Nephron progenitor cell (in vitro differentiated cells): ENCODE results near the gene PIK3CD.

Experiments used
- DNase-seq: peaks from one replicate; pipeline ENCODE4 v3.0.0; 2021
- H3K27ac Mint-ChIP-seq: 2 replicates; pipeline ENCODE4 v1.8.0; 2021; ENCODE audit warnings: mild to moderate bottlenecking, moderate library complexity, mixed read lengths
- H3K27me3 Mint-ChIP-seq: 2 replicates; pipeline ENCODE4 v1.8.0; 2021; ENCODE audit warnings: mild to moderate bottlenecking, low read depth, mixed read lengths; ENCODE audit not compliant: poor library complexity
- H3K36me3 Mint-ChIP-seq: 2 replicates; pipeline ENCODE4 v1.8.0; 2021; ENCODE audit warnings: low read depth, mixed read lengths
- H3K4me1 Mint-ChIP-seq: 2 replicates; pipeline ENCODE4 v1.8.0; 2021; ENCODE audit warnings: mixed read lengths
- H3K4me3 Mint-ChIP-seq: 2 replicates; pipeline ENCODE4 v1.8.0; 2021; ENCODE audit warnings: mild to moderate bottlenecking, moderate library complexity, mixed read lengths
- H3K9me3 Mint-ChIP-seq: 2 replicates; pipeline ENCODE4 v1.8.0; 2021; ENCODE audit warnings: mild to moderate bottlenecking, moderate library complexity, mixed read lengths
- TF ChIP-seq, protein P1 (sequence below): fragments of 200-600 bp; sonication (generic); IDR thresholded peaks from 2 replicates; pipeline ENCODE4 v1.5.0; 2021; ENCODE audit warnings: antibody characterized with exemption

The PIK3CD gene

DNA sequence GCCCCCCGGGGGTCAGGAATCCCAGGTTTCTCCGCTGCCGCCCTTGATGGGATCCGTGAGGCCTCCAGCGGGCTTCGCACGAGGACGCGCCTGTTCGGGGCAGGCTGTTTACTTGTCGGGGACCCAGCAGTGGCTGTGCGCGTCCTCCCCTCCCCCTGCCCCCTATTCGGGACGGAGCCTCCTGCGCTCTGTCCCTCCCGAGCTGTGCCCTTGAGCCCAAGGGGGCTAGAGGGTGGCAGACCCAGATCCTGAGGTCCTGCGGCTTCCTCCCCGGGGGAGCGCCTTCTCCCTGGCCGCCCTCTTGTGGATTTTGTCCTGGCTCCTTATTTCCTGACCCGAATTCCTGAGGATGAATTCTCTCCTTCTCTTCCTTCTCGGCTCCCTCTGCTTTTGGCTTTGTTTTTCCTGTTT, 38.4 kb downstream of the PIK3CD start:
- Mint-ChIP-seq H3K9me3 (no peaks in the 10 kb centered on the region), H3K4me3 (peak overlapping the region; percentile 88), H3K36me3 (no peaks in the 10 kb centered on the region), H3K4me1 (peaks cover 12% of the 10 kb centered on the region), H3K27me3 (peaks cover 83% of the 10 kb centered on the region), H3K27ac (no peak overlapping the region)
- DNase-seq: peak; percentile 51
- TF ChIP-seq, protein P1, sequence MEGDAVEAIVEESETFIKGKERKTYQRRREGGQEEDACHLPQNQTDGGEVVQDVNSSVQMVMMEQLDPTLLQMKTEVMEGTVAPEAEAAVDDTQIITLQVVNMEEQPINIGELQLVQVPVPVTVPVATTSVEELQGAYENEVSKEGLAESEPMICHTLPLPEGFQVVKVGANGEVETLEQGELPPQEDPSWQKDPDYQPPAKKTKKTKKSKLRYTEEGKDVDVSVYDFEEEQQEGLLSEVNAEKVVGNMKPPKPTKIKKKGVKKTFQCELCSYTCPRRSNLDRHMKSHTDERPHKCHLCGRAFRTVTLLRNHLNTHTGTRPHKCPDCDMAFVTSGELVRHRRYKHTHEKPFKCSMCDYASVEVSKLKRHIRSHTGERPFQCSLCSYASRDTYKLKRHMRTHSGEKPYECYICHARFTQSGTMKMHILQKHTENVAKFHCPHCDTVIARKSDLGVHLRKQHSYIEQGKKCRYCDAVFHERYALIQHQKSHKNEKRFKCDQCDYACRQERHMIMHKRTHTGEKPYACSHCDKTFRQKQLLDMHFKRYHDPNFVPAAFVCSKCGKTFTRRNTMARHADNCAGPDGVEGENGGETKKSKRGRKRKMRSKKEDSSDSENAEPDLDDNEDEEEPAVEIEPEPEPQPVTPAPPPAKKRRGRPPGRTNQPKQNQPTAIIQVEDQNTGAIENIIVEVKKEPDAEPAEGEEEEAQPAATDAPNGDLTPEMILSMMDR: no peak

DNA sequence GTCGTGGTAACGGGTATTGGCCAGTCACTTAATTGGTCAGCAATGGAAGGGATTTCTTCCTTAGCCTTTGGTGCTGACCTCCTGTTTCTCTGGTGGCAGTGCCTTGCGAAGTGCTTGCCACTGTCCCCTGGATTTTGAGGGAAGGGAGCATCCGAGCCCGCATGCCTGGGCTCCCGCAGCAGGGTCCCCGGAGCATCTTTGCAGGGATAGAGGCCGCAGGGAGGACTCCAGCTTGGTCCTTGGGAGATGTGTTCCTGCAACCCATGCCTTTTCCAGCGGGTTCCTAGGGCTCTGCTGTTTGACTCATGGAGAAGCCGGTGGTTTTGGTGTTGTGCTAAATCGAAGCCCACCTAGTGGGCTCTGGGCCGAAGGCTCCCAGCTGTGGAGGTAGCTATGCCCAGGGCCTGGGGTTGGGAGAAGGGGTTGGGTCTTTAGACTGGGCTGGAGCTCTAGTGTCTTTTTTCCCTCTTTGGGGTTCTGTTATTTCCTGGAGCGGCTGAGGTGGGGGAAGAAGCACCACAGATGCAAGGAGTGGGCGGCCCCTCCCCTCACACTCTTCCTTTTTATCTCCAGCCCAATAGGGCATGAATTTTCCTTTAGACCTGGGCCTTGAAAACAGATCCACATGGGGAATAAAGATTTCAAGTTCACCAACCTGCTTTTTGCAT, 39.0 kb downstream of the PIK3CD start:
- Mint-ChIP-seq H3K9me3 (no peaks in the 10 kb centered on the region), H3K27ac (no peak overlapping the region), H3K4me1 (peaks cover 12% of the 10 kb centered on the region), H3K4me3 (peak overlapping the region; percentile 88), H3K36me3 (no peaks in the 10 kb centered on the region), H3K27me3 (peaks cover 82% of the 10 kb centered on the region)
- DNase-seq: no peak
- TF ChIP-seq, protein P1: no peak

DNA sequence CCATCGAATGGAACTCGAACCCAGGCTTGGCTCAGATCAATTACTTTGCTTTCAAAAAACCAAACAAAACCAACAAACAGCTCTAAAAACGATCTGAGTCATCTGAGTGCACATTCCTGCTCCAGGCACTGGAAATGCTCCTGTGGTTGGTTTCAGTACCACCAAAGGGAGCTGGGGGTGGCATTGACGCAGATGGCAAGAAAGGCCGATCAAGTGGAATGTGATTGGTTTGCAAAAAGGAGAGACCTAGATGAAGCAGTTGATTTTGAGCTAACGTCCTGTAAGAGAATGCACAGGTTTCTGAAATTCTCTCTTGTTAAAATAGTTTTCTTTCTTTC, 39.5 kb downstream of the PIK3CD start:
- no peak for DNase-seq
- peak overlapping the region; percentile 1 for H3K4me3 Mint-ChIP-seq
- H3K36me3 Mint-ChIP-seq: no peaks in the 10 kb centered on the region
- TF ChIP-seq, protein P1: no peak
- no peaks in the 10 kb centered on the region for H3K9me3 Mint-ChIP-seq
- H3K4me1 Mint-ChIP-seq: peaks cover 12% of the 10 kb centered on the region
- peaks cover 77% of the 10 kb centered on the region for H3K27me3 Mint-ChIP-seq
- no peak overlapping the region for H3K27ac Mint-ChIP-seq

DNA sequence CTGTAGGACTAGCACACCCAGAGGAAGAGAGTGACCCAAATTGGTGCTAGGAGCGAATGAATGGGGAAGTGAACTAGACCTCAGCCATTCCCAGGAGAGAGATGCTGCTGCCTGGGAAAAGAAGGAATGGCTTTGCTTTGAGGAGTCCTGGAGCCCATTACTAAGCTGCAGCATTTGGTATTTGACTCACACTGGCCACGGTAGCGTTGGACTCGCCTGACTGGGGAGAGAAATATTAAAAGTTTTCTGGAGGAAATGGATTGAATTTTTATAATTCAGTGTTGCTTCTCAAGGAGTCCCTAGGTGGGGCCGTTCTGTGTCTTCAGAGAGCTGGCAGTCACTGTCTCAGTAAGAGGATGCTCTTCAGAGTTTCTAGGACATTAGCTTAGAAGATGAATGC, 40.2 kb downstream of the PIK3CD start:
- Mint-ChIP-seq H3K4me3 (no peak overlapping the region), H3K4me1 (peaks cover 12% of the 10 kb centered on the region), H3K36me3 (no peaks in the 10 kb centered on the region), H3K27ac (no peak overlapping the region), H3K27me3 (peaks cover 70% of the 10 kb centered on the region), H3K9me3 (no peaks in the 10 kb centered on the region)
- no peak for DNase-seq
- TF ChIP-seq, protein P1: no peak

DNA sequence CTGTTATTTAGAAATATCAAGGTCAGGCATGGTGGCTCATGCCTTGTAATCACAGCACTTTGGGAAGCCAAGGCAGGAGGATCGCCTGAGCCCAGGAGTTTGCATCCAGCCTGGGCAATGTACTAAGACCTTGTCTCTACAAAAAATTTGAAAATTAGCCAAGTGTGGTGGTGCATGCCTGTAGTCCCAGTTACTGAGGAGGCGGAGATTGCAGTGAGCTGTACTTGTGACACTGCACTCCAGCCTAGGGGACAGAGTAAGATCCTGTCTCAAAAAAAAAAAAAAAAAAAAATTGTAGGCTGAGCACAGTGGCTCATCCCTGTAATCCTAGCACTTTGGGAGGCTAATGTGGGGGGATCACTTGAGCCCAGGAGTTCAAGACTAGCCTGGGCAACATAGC, 45.3 kb downstream of the PIK3CD start:
- Mint-ChIP-seq H3K4me3 (no peak overlapping the region), H3K9me3 (no peaks in the 10 kb centered on the region), H3K36me3 (no peaks in the 10 kb centered on the region), H3K27me3 (peaks cover 33% of the 10 kb centered on the region), H3K27ac (no peak overlapping the region), H3K4me1 (peaks cover 18% of the 10 kb centered on the region)
- no peak for DNase-seq
- TF ChIP-seq, protein P1: no peak

DNA sequence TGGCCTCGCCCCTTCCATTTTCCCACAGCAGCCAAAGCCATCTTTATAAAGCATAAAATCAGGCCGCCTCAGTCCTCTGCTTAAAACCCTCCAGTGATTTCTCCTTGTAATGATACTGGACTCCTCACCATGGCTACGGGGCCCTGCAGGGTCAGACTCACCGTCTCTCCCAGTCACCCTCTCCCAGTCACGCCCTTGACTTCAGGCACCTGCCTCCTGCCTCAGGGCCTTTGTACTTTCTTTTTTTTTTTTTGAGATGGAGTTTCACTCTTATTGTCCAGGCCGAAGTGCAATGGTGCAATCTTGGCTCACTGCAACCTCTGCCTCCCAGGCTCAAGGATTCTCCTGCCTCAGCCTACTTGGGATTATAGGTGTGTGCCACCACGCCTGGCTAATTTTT, 47.8 kb downstream of the PIK3CD start:
- H3K9me3 Mint-ChIP-seq: peaks cover 8% of the 10 kb centered on the region
- DNase-seq: no peak
- TF ChIP-seq, protein P1: no peak

More for the DNA sequence above, 47.8 kb downstream of the PIK3CD start:
- no peaks in the 10 kb centered on the region for H3K36me3 Mint-ChIP-seq
- H3K4me3 Mint-ChIP-seq: no peak overlapping the region
- H3K27me3 Mint-ChIP-seq: peaks cover 10% of the 10 kb centered on the region
- H3K4me1 Mint-ChIP-seq: peaks cover 18% of the 10 kb centered on the region
- no peak overlapping the region for H3K27ac Mint-ChIP-seq
